ENCODE measurements around the gene TFE3.

DNA sequence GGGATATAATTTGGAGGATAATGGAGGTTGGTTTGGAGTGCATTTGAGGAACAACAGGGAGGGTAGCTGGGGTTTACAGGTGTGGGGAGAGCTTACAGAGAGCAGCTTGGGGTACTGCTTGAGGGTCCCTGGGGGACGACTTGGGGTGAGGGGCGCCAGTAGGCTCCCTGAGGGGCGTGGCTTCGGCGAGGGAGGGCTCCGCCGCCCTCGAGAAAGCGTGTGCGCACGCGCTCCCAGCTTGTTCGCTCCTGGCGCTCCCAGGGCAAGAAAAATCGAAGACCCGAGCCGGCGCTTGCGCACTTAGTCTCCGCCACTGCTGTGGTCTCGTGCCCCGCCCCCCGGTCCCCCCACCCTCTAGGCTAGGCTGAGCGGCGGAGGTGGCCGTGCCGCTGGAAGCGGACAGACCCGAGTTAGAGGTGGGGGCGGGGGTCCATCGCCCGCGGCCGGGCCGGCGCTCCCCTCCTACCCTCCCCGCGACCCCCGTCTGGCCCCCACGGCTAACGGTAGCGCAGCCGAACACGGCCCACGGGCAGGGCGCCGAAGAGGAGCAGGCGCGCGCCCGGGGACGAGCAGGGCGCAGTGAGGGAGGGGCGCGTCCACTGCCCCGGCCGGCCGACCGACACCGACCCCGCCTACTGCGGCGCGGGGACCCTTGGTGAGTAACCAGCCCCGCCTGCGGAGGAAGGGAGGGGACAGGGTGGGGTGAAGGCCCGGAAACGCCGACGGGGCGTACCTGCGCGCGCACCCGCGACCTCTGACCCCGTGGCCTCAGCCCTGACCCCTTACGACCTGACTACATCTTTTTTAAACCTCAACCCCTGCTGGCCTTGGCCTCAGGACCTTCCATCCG, 10.3 kb upstream of the TFE3 start:
- TF ChIP-seq, protein P1, sequence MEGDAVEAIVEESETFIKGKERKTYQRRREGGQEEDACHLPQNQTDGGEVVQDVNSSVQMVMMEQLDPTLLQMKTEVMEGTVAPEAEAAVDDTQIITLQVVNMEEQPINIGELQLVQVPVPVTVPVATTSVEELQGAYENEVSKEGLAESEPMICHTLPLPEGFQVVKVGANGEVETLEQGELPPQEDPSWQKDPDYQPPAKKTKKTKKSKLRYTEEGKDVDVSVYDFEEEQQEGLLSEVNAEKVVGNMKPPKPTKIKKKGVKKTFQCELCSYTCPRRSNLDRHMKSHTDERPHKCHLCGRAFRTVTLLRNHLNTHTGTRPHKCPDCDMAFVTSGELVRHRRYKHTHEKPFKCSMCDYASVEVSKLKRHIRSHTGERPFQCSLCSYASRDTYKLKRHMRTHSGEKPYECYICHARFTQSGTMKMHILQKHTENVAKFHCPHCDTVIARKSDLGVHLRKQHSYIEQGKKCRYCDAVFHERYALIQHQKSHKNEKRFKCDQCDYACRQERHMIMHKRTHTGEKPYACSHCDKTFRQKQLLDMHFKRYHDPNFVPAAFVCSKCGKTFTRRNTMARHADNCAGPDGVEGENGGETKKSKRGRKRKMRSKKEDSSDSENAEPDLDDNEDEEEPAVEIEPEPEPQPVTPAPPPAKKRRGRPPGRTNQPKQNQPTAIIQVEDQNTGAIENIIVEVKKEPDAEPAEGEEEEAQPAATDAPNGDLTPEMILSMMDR (IDR thresholded peaks at IDR 0.05) = no peak
- no peak for TF ChIP-seq POLR2A (IDR thresholded peaks at IDR 0.05)

All from heart left ventricle (tissue), 13 donors.